IMR-90 (cell line): Measurements from ENCODE around the gene SSBP3. TPM values are rescaled to one million over a fixed set of nuclear protein-coding genes. Genes with fewer than 3 reads are reported as not detected.
A peak's percentile ranks its signal among the peaks of the same experiment; 100 is the strongest.

Source experiments
- ATAC-seq: fragments of 200-7000 bp; cut with Tn5 transposase; 2 replicates; pipeline ENCODE4 v1.9.1; 2020; ENCODE audit warnings: low read depth, mild to moderate bottlenecking, moderate library complexity
- BruUV-seq: library from RNA; stranded (reverse); fragments of 400-500 nt; replicated peaks from 2 replicates; lab custom pipeline; 2021; lab: Mats Ljungman, UMichigan
- CTCF ChIA-PET: fragments of 300-600 bp; formaldehyde crosslinking; extraction: SDS; loops from one replicate; lab custom pipeline; 2021; ENCODE audit warnings: antibody characterized with exemption; lab: Yijun Ruan, JAX
- POLR2A ChIA-PET: fragments of 300-600 bp; sonication (Branson Sonifier 250); formaldehyde crosslinking; loops from one replicate; lab custom pipeline; 2022; ENCODE audit warnings: antibody characterized with exemption; ENCODE audit not compliant: unreplicated experiment; lab: Charles Lee
- DNase-seq: peaks from one replicate; pipeline ENCODE4 v3.0.0; 2013
- H2AFZ ChIP-seq: replicated peaks from 2 replicates; pipeline ENCODE3; 2013; ENCODE audit warnings: low read length, mild to moderate bottlenecking; ENCODE audit not compliant: poor library complexity
- H2AK5ac ChIP-seq: 2 replicates; pipeline ENCODE4 v1.6.1; 2013; ENCODE audit warnings: low read depth, low read length, inconsistent platforms
- H2AK9ac ChIP-seq: replicated peaks from 2 replicates; pipeline ENCODE3; 2013; ENCODE audit warnings: mild to moderate bottlenecking, low read depth, low read length, moderate library complexity; ENCODE audit not compliant: poor library complexity
- H2BK120ac ChIP-seq: 2 replicates; pipeline ENCODE4 v1.6.1; 2013; ENCODE audit warnings: low read depth, low read length, inconsistent platforms
- H2BK15ac ChIP-seq: 3 replicates; pipeline ENCODE4 v1.6.1; 2013; ENCODE audit warnings: low read depth, low read length, inconsistent platforms
- H2BK20ac ChIP-seq: 2 replicates; pipeline ENCODE4 v1.6.1; 2013; ENCODE audit warnings: low read depth, mild to moderate bottlenecking, inconsistent platforms, low read length, moderate library complexity
- H2BK5ac ChIP-seq: 2 replicates; pipeline ENCODE4 v1.6.1; 2013; ENCODE audit warnings: mild to moderate bottlenecking, low read depth, low read length, inconsistent platforms; ENCODE audit not compliant: poor library complexity, severe bottlenecking
- H3K14ac ChIP-seq: replicated peaks from 2 replicates; pipeline ENCODE4 v1.6.1; 2013; ENCODE audit warnings: low read depth, low read length, inconsistent platforms
- H3K18ac ChIP-seq: 2 replicates; pipeline ENCODE4 v1.6.1; 2013; ENCODE audit warnings: low read depth, low read length, control low read depth
- H3K23ac ChIP-seq: 2 replicates; pipeline ENCODE4 v1.6.1; 2013; ENCODE audit warnings: low read depth, low read length, inconsistent platforms
- H3K27ac ChIP-seq: 2 replicates; pipeline ENCODE4 v1.5.1; 2013; ENCODE audit warnings: mild to moderate bottlenecking, control low read depth, low read length; ENCODE audit not compliant: insufficient read depth
- H3K27me3 ChIP-seq: 2 replicates; pipeline ENCODE4 v1.6.1; 2013; ENCODE audit warnings: low read length; ENCODE audit not compliant: control insufficient read depth, insufficient read depth
- H3K36me3 ChIP-seq: 2 replicates; pipeline ENCODE4 v1.6.1; 2013; ENCODE audit warnings: low read length, mixed read lengths; ENCODE audit not compliant: control insufficient read depth, insufficient read depth
- H3K4ac ChIP-seq: 2 replicates; pipeline ENCODE4 v1.6.1; 2013; ENCODE audit warnings: low read depth, low read length, inconsistent platforms
- H3K4me1 ChIP-seq: 2 replicates; pipeline ENCODE4 v1.6.1; 2013; ENCODE audit warnings: low read length, mixed read lengths; ENCODE audit not compliant: control insufficient read depth, insufficient read depth
- H3K4me2 ChIP-seq: 2 replicates; pipeline ENCODE4 v1.6.1; 2013; ENCODE audit warnings: low read depth, mild to moderate bottlenecking, control low read depth, low read length, moderate library complexity
- H3K4me3 ChIP-seq: 2 replicates; pipeline ENCODE4 v1.5.1; 2013; ENCODE audit warnings: low read depth, mild to moderate bottlenecking, control low read depth, low read length, moderate library complexity; ENCODE audit not compliant: insufficient read depth
- H3K56ac ChIP-seq: 2 replicates; pipeline ENCODE4 v1.6.1; 2013; ENCODE audit warnings: low read length, inconsistent platforms; ENCODE audit not compliant: insufficient read depth; ENCODE audit errors: extremely low read depth
- H3K79me1 ChIP-seq, 2 experiments: 2 replicates each; pipeline ENCODE4 v1.6.1; 2013; ENCODE audit warnings: low read length in 2 of 2, inconsistent platforms in 1 of 2, low read depth in 1 of 2
- H3K9ac ChIP-seq: 2 replicates; pipeline ENCODE4 v1.6.1; 2013; ENCODE audit warnings: low read depth, low read length, control low read depth
- H3K9me1 ChIP-seq: 2 replicates; pipeline ENCODE4 v1.6.1; 2013; ENCODE audit warnings: low read length, inconsistent platforms; ENCODE audit not compliant: insufficient read depth
- H3K9me3 ChIP-seq: 2 replicates; pipeline ENCODE4 v1.6.1; 2013; ENCODE audit warnings: low read length; ENCODE audit not compliant: control insufficient read depth, insufficient read depth
- H4K20me1 ChIP-seq: 2 replicates; pipeline ENCODE4 v1.6.1; 2013; ENCODE audit warnings: low read length, inconsistent platforms; ENCODE audit not compliant: insufficient read depth
- H4K5ac ChIP-seq: 2 replicates; pipeline ENCODE4 v1.6.1; 2013; ENCODE audit warnings: mild to moderate bottlenecking, low read depth, low read length, control low read depth
- H4K8ac ChIP-seq, 2 experiments: 2 replicates each; pipeline ENCODE4 v1.6.1; 2013; ENCODE audit warnings: low read depth in 2 of 2, low read length in 2 of 2, control low read depth in 1 of 2, inconsistent platforms in 1 of 2
- H4K91ac ChIP-seq: 2 replicates; pipeline ENCODE4 v1.6.1; 2013; ENCODE audit warnings: low read depth, low read length, inconsistent platforms; ENCODE audit not compliant: insufficient read depth
- FOS ChIP-seq: fragments of 150-350 bp; IDR thresholded peaks from 2 replicates; pipeline ENCODE4 v1.6.1; 2016; ENCODE audit warnings: low read depth, low read length
- MAZ ChIP-seq: IDR thresholded peaks from 2 replicates; pipeline ENCODE4 v1.6.1; 2012; ENCODE audit warnings: low read depth, mild to moderate bottlenecking, low read length, improper control_type of control experiment, moderate library complexity, borderline replicate concordance
- MXI1 ChIP-seq: IDR thresholded peaks from 2 replicates; pipeline ENCODE4 v1.6.1; 2012; ENCODE audit warnings: low read depth, mild to moderate bottlenecking, low read length, moderate library complexity, borderline replicate concordance
- WGBS, 2 experiments: methylation state at CpG; one replicate each; pipeline versions ENCODE4 v1.1.5 to v1.1.7; 2013; ENCODE audit warnings: missing lambda C conversion rate in 2 of 2; ENCODE audit not compliant: insufficient read length in 1 of 2; ENCODE audit errors: extremely low coverage in 2 of 2; 5-methylcytosine and 5-hydroxymethylcytosine counted together
- dilution Hi-C: fragments of 300-500 bp; cut with HindIII; formaldehyde crosslinking; loops from one replicate; pipeline ENCODE4 v1.14.3; 2018; ENCODE audit warnings: low sequenced_read_pairs; ENCODE audit not compliant: unreplicated experiment
- in situ Hi-C: fragments of 300-500 bp; cut with MboI; formaldehyde crosslinking; loops from 3 replicates; pipeline ENCODE4 v1.14.3; 2019; ENCODE audit warnings: low sequenced_read_pairs, inconsistent platforms, mixed read lengths
- intact Hi-C: fragments of 100-400 bp; cut with micrococcal nuclease; formaldehyde crosslinking; loops from 2 replicates; pipeline ENCODE4 v1.10.0; 2022
- polyA plus RNA-seq, 3 experiments: library from polyadenylated mRNA; depleted of rRNA; stranded (reverse); fragments of >200 nt; gene quantifications; 2 replicates each; pipeline ENCODE4 v1.2.3, GENCODE V29; 2012; ENCODE audit warnings: low replicate concordance in 1 of 3
- total RNA-seq: library from RNA; depleted of rRNA; stranded (reverse); fragments of >200 nt; gene quantifications from 2 replicates; pipeline ENCODE4 v1.2.3, GENCODE V29; 2012

The SSBP3 gene
- total and polyA plus RNA-seq, 2 of the 4 experiments (the other 2 are of a cell fraction) = 10.9 to 39.6 TPM

DNA sequence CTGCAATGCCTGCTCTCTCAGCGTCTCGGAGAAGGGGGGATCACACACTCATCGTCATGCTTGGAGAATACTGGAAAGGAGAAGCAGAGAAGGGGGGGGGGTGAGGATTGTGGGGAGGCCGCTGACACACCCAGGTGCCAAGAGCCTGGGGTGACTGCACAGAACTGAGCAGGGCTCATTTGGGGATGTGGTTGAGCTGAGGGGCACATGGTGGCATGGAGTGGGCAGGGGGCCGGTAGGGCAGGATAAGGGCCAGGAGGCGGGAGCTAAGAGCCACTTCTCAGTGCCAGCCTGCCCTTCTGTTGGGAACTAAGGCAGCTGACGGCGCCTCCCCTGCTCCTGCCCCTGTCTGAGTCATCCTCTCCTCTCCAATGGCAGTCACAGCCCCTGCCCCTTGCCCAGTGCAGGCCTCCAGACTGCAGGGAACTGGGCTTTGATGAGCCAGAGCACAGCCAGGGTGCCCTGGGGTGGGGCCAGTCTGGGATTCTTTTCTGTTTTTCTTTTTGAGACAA is 179.0 kb downstream of the SSBP3 start:
- Histone ChIP-seq H4K8ac (no peak overlapping the region), H2BK20ac (no peak overlapping the region), H3K4me1 (peaks cover 22% of the 10 kb centered on the region), H3K18ac (no peak overlapping the region), H3K9me1 (peaks cover 13% of the 10 kb centered on the region; the same call in 1 of the 2 replicates), H2AK5ac (no peak overlapping the region), H3K27ac (no peak overlapping the region), H4K91ac (no peak overlapping the region), H2AK9ac (peak overlapping the region; percentile 9), H3K4ac (no peak overlapping the region; the same call in 1 of the 2 replicates), H3K56ac (no peak overlapping the region), H3K23ac (no peak overlapping the region), H3K79me1 (no peaks in the 10 kb centered on the region; a peak in 1 of 4 replicates), H3K36me3 (peaks cover 20% of the 10 kb centered on the region), H3K14ac (no peak overlapping the region), H4K20me1 (no peaks in the 10 kb centered on the region), H3K9me3 (no peaks in the 10 kb centered on the region), H3K27me3 (no peaks in the 10 kb centered on the region), H4K5ac (no peak overlapping the region), H2BK5ac (no peak overlapping the region), H2AFZ (no peak overlapping the region), H3K4me3 (no peak overlapping the region), H2BK15ac (no peak overlapping the region), H2BK120ac (no peak overlapping the region), H3K4me2 (no peak overlapping the region), H3K9ac (no peak overlapping the region)
- BruUV-seq = no TSS peak
- dilution Hi-C loops (no loop called here), in situ Hi-C loops (no loop called here), intact Hi-C loops (loop anchor here (10.0 kb wide), 1 partner anchor 178 kb away; the partner anchor contains the start of gene SSBP3)
- peak; percentile 51 for DNase-seq
- POLR2A ChIA-PET = no interaction called here
- peak; percentile 72 for ATAC-seq
- TF ChIP-seq MAZ (peak; percentile 49; the same call in 1 of the 2 replicates), MXI1 (no peak), FOS (peak; percentile 39; the same call in 1 of the 2 replicates)
- CTCF ChIA-PET = interaction anchor here (0.8 kb wide), 1 partner anchor 156 kb away, joined by 3 read pairs; no protein-coding TSS in a partner anchor
- WGBS, 2 experiments = 43% methylated on average over 2 of the region's 8 CpGs; no CpG with 5 or more reads in 1 of the 2 experiments
